ENCODE data around the gene NCOA5.
A peak's percentile ranks its signal among the peaks of the same experiment; 100 is the strongest.

The NCOA5 gene

DNA sequence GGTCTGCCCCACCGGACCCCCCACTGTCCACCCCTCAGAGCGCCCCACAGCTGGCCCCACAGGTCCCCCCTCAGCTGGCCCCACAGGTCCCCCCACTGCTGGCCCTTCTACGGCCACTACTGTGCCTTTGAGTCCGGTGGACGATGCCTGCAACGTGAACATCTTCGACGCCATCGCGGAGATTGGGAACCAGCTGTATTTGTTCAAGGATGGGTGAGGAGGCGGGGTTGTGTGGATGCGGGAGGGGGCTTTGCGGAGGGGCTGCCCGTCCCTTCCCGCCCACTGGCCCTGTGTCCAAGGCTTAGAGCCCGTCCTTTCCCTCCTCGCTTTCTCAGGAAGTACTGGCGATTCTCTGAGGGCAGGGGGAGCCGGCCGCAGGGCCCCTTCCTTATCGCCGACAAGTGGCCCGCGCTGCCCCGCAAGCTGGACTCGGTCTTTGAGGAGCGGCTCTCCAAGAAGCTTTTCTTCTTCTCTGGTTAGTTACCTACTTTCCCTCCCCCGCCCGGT, 76.4 kb downstream of the NCOA5 start:
- no peak for DNase-seq

DNA sequence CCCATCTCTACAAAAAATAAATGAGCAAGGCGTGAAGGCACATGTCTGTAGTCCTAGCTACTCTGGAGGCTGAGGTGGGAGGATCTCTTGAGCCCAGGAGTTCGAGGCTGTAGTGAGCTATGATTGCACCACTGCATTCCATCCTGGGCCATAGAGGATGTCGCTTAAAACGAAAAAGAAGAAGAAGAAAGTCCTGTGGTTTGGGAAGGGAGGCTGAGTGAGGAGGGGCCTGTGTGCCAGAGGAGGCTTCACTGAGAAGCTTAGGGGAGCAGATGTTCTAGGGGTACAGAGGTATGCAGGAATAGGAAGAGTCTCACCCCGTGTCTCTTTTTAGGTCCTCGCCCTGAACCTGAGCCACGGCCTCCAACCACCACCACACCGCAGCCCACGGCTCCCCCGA, 76.8 kb downstream of the NCOA5 start:
- no peak for DNase-seq

DNA sequence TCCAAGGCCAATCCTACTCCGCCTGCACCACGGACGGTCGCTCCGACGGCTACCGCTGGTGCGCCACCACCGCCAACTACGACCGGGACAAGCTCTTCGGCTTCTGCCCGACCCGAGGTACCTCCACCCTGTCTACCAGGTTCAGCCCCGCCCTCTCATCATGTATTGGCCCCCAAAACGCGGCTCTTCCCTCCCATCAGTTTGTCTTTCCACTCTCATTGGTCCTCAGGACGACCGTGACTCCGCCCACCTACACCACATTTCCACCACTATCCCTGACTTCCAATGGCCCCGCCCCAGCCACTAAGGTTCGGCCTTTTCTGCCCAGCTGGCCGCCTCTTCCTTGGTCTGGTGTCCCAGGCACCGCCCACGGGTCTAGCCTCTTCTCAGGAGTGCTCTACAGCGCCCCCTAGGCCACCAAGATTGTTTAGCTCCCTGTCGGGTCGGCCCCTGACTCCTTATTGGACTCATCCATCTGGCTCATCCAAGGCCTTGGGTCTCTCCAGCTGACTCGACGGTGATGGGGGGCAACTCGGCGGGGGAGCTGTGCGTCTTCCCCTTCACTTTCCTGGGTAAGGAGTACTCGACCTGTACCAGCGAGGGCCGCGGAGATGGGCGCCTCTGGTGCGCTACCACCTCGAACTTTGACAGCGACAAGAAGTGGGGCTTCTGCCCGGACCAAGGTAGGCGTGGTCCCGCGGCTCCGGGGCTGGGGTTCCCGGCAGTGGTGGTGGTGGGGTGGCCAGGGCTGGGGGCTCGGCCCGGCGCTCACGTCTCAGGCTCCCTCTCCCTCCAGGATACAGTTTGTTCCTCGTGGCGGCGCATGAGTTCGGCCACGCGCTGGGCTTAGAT, 77.9 kb downstream of the NCOA5 start:
- peak in 1 of 5 donors; percentile 51 for DNase-seq
